SK-N-SH (cell line): ENCODE data around the gene GOLGA8B. TPM values are rescaled to one million over a fixed set of nuclear protein-coding genes. Genes with fewer than 3 reads are reported as not detected.
A peak's percentile ranks its signal among the peaks of the same experiment; 100 is the strongest.
"Not testable (repeated sequence)": the region's sequence is repeated elsewhere in the genome, so short reads cannot be mapped to it uniquely, and the experiment has no call there.

ENCODE experiments used
- CTCF ChIA-PET: fragments of 300-600, 350-600 bp; formaldehyde crosslinking; extraction: SDS; loops from one replicate; lab custom pipeline; 2021; lab: Yijun Ruan, JAX
- POLR2A ChIA-PET: fragments of 350-600 bp; sonication (Branson Sonifier 250); formaldehyde crosslinking; extraction: SDS; loops from one replicate; lab custom pipeline; 2020; ENCODE audit warnings: antibody characterized with exemption, inconsistent platforms; lab: Yijun Ruan, JAX
- DNase-seq: peaks from one replicate; pipeline ENCODE4 v3.0.0; 2012
- H2AFZ ChIP-seq: fragments of 200-600 bp; sonication (generic); 2 replicates; pipeline ENCODE4 v1.8.1; 2016; ENCODE audit warnings: antibody characterized with exemption, mild to moderate bottlenecking, low read depth
- H3F3A ChIP-seq: fragments of 200-600 bp; sonication (generic); replicated peaks from 2 replicates; pipeline ENCODE3; 2016; ENCODE audit warnings: antibody characterized with exemption, mild to moderate bottlenecking; ENCODE audit not compliant: insufficient read depth
- H3K27ac ChIP-seq, 2 experiments: fragments of 200-500 bp in 1 of 2; fragments of 200-600 bp in 1 of 2; sonication (Bioruptor generic) in 1 of 2; sonication (generic), shearing (Covaris generic) in 1 of 2; 2 replicates each; pipeline versions ENCODE4 v1.5.1 to v1.6.1; 2014 to 2016; ENCODE audit warnings: low read depth in 2 of 2, inconsistent platforms in 1 of 2, low read length in 1 of 2, mild to moderate bottlenecking in 1 of 2, mixed read lengths in 1 of 2
- H3K27me3 ChIP-seq: fragments of 200-600 bp; sonication (generic), shearing (Covaris generic); 2 replicates; pipeline ENCODE4 v1.6.1; 2016; ENCODE audit warnings: mixed run types; ENCODE audit not compliant: insufficient read depth
- H3K36me3 ChIP-seq, 2 experiments: fragments of 200-500 bp in 1 of 2; fragments of 200-600 bp in 1 of 2; sonication (Bioruptor generic) in 1 of 2; sonication (generic) in 1 of 2; replicated peaks in 1 of 2; 2 replicates each; pipeline versions ENCODE3 to v1.5.1; 2014 to 2016; ENCODE audit warnings: low read length in 1 of 2, mild to moderate bottlenecking in 1 of 2; ENCODE audit not compliant: insufficient read depth in 2 of 2, control insufficient read depth in 1 of 2
- H3K4me1 ChIP-seq, 2 experiments: fragments of 200-500 bp in 1 of 2; fragments of 200-600 bp in 1 of 2; sonication (Bioruptor generic) in 1 of 2; sonication (generic), shearing (Covaris generic) in 1 of 2; 2 replicates each; pipeline versions ENCODE4 v1.5.1 to v1.6.1; 2014 to 2016; ENCODE audit warnings: low read depth in 1 of 2, low read length in 1 of 2, mixed run types in 1 of 2; ENCODE audit not compliant: insufficient read depth in 2 of 2, control insufficient read depth in 1 of 2
- H3K4me2 ChIP-seq: fragments of 200-600 bp; sonication (generic), shearing (Covaris generic); 2 replicates; pipeline ENCODE4 v1.6.1; 2017; ENCODE audit warnings: mixed run types
- H3K4me3 ChIP-seq, 2 experiments: fragments of 200-500 bp in 1 of 2; fragments of 200-600 bp in 1 of 2; sonication (Bioruptor generic) in 1 of 2; sonication (generic), shearing (Covaris generic) in 1 of 2; 2 replicates each; pipeline versions ENCODE4 v1.5.1 to v1.8.1; 2014 to 2016; ENCODE audit warnings: low read depth in 2 of 2, inconsistent platforms in 1 of 2, low read length in 1 of 2, mild to moderate bottlenecking in 1 of 2, mixed read lengths in 1 of 2, moderate library complexity in 1 of 2
- H3K79me2 ChIP-seq: fragments of 200-600 bp; sonication (generic); 2 replicates; pipeline ENCODE4 v1.8.1; 2017; ENCODE audit warnings: mild to moderate bottlenecking; ENCODE audit not compliant: insufficient read depth
- H3K9ac ChIP-seq: fragments of 200-600 bp; sonication (generic); 2 replicates; pipeline ENCODE4 v1.6.1; 2017; ENCODE audit warnings: mixed run types
- H3K9me2 ChIP-seq: fragments of 200-600 bp; sonication (generic); 2 replicates; pipeline ENCODE4 v1.6.1; 2017; ENCODE audit warnings: mixed run types
- H3K9me3 ChIP-seq: fragments of 200-600 bp; sonication (generic); 2 replicates; pipeline ENCODE4 v1.6.1; 2017; ENCODE audit warnings: mixed run types, mild to moderate bottlenecking, moderate library complexity
- H4K20me1 ChIP-seq: fragments of 200-600 bp; sonication (generic); 2 replicates; pipeline ENCODE4 v1.6.1; 2017; ENCODE audit warnings: mild to moderate bottlenecking, mixed run types; ENCODE audit not compliant: insufficient read depth
- FOSL2 ChIP-seq: IDR thresholded peaks from 2 replicates; pipeline ENCODE4 v1.4.0; 2012; ENCODE audit warnings: low read depth, mild to moderate bottlenecking, moderate library complexity, borderline replicate concordance
- FOXJ3 ChIP-seq: sonication (generic); formaldehyde crosslinking; IDR thresholded peaks from 2 replicates; pipeline ENCODE4 v1.5.1; 2020; ENCODE audit warnings: mild to moderate bottlenecking, missing genetic modification reagents
- GATA2 ChIP-seq: sonication (generic); formaldehyde crosslinking; IDR thresholded peaks from 2 replicates; pipeline ENCODE4 v1.5.0; 2020; ENCODE audit warnings: mild to moderate bottlenecking, missing genetic modification reagents
- NFIC ChIP-seq: IDR thresholded peaks from 2 replicates; pipeline ENCODE4 v1.4.0; 2012; ENCODE audit warnings: borderline replicate concordance
- NRF1 ChIP-seq: IDR thresholded peaks from 2 replicates; pipeline ENCODE4 v1.6.1; 2012; ENCODE audit warnings: low read depth, mild to moderate bottlenecking, low read length
- POLR2AphosphoS5 ChIP-seq: IDR thresholded peaks from 2 replicates; pipeline ENCODE4 v1.6.1; 2012; ENCODE audit warnings: low read depth, low read length
- RAD21 ChIP-seq: IDR thresholded peaks from 2 replicates; pipeline ENCODE4 v1.6.1; 2012; ENCODE audit warnings: mild to moderate bottlenecking, low read length
- RXRA ChIP-seq: IDR thresholded peaks from 2 replicates; pipeline ENCODE4 v1.4.0; 2012; ENCODE audit warnings: low read depth, mild to moderate bottlenecking, borderline replicate concordance
- SMC3 ChIP-seq: IDR thresholded peaks from 2 replicates; pipeline ENCODE4 v1.6.1; 2012; ENCODE audit warnings: low read depth, low read length, improper control_type of control experiment
- TAF1 ChIP-seq: IDR thresholded peaks from 2 replicates; pipeline ENCODE4 v1.6.1; 2012; ENCODE audit warnings: low read depth, mild to moderate bottlenecking, low read length, moderate library complexity, borderline replicate concordance
- WGBS: methylation state at CpG from one replicate; pipeline ENCODE4 v1.1.6; 2017; ENCODE audit warnings: low lambda C conversion rate; 5-methylcytosine and 5-hydroxymethylcytosine counted together
- polyA plus RNA-seq, 3 experiments: library from polyadenylated mRNA; depleted of rRNA; stranded (reverse); fragments of >200 nt; gene quantifications; 2 replicates each; pipeline ENCODE4 v1.2.3, GENCODE V29; 2012
- TF ChIP-seq, protein P1 (sequence below): IDR thresholded peaks from 2 replicates; pipeline ENCODE4 v1.4.0; 2012; ENCODE audit warnings: low read depth, borderline replicate concordance
- TF ChIP-seq, protein P2 (sequence below): fragments of 150-350 bp; IDR thresholded peaks from 2 replicates; pipeline ENCODE4 v1.6.1; 2016; ENCODE audit warnings: mild to moderate bottlenecking, low read depth, low read length
- TF ChIP-seq, protein P3 (sequence below): IDR thresholded peaks from 2 replicates; pipeline ENCODE4 v1.6.1; 2012; ENCODE audit warnings: mild to moderate bottlenecking, low read depth, low read length, moderate library complexity
- TF ChIP-seq, protein P4 (sequence below): IDR thresholded peaks from 2 replicates; pipeline ENCODE4; 2012

Gene GOLGA8B
- polyA plus RNA-seq, 1 of the 3 experiments (the other 2 are of a cell fraction): 96.6 TPM

DNA sequence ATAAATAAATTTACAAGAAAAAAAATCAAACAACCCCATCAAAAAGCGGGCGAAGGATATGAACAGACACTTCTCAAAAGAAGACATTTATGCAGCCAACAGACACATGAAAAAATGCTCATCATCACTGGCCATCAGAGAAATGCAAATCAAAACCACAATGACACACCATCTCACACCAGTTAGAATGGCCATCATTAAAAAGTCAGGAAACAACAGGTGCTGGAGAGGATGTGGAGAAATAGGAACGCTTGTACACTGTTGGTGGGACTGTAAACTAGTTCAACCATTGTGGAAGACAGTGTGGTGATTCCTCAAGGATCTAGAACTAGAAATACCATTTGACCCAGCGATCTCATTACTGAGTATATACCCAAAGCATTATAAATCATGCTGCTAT is 2.5 kb upstream of the GOLGA8B start:
- peaks cover 0 to 17% of the 10 kb centered on the region in 2 experiments; a peak in 1 of 4 replicates for H3K4me1 ChIP-seq
- DNase-seq, H3K9me2 ChIP-seq, POLR2A ChIA-PET, H3K9ac ChIP-seq, H4K20me1 ChIP-seq, H3K27me3 ChIP-seq, H3K4me3 ChIP-seq, H3K4me2 ChIP-seq, H3K9me3 ChIP-seq, H3K27ac ChIP-seq, CTCF ChIA-PET, H2AFZ ChIP-seq, H3K36me3 ChIP-seq: not testable (repeated sequence)
- H3K79me2 ChIP-seq: peaks cover 17% of the 10 kb centered on the region
- peaks cover 15% of the 10 kb centered on the region for H3F3A ChIP-seq
- WGBS: 97% methylated on average over 4 of the region's 4 CpGs

DNA sequence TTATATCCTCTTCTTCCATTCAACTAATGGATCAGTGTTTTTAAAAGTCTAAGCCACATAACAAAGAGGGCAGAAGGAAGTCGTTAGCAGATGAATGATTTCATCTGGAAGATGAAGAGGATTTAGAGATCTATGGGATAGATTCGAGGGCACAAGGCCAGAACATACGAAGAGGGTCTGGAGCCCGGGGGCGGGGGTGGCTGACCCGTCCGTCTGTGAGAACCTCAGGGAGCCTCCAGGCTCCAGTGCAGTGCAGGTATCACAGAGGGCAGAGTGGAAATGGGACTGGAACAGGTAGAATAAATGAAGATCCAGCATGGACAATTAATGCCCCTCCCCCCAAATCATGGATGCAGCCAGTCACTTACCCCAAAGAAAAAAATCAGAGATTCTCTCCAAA is 1.5 kb upstream of the GOLGA8B start:
- Histone ChIP-seq H3K36me3 (no peaks in the 10 kb centered on the region), H3K79me2 (peaks cover 17% of the 10 kb centered on the region), H3K4me2 (no peak overlapping the region), H3K9me3 (no peaks in the 10 kb centered on the region), H2AFZ (no peak overlapping the region), H3K9ac (no peak overlapping the region), H3K27ac (no peak overlapping the region), H3K9me2 (no peaks in the 10 kb centered on the region), H3F3A (peaks cover 15% of the 10 kb centered on the region), H3K4me1 (peaks cover 0 to 21% of the 10 kb centered on the region in 2 experiments; a peak in 1 of 4 replicates), H3K27me3 (no peaks in the 10 kb centered on the region), H3K4me3 (no peak overlapping the region), H4K20me1 (no peaks in the 10 kb centered on the region)
- no peak for DNase-seq
- 90% methylated on average over 7 of the region's 7 CpGs for whole genome bisulfite sequencing
- CTCF ChIA-PET: interaction anchor here (2.1 kb wide), 1 partner anchor 217 kb away, joined by 7 read pairs; the partner anchor contains the start of gene LPCAT4
- POLR2A ChIA-PET: no interaction called here
- TF ChIP-seq NFIC (no peak), POLR2AphosphoS5 (no peak), NRF1 (no peak)
- TF ChIP-seq, protein P1, sequence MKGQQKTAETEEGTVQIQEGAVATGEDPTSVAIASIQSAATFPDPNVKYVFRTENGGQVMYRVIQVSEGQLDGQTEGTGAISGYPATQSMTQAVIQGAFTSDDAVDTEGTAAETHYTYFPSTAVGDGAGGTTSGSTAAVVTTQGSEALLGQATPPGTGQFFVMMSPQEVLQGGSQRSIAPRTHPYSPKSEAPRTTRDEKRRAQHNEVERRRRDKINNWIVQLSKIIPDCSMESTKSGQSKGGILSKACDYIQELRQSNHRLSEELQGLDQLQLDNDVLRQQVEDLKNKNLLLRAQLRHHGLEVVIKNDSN: no peak

DNA sequence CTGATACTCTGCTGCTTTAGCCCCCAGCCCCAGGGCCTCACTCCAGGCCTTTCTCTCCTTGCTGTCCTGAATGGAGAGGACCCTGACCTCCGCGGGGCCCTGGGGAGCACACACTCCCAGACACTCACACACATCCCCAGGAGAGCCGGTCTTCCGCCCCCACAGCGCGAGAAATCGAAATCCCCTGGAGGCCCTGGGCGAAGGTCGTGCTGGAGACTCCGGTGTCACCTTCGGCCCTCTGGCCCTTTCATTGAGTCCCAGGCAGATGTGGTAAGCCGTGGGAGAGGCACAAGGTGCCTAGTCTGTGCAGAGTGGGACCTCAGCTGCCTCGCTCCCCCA is 848 bp upstream of the GOLGA8B start:
- POLR2A ChIA-PET: interaction anchor here (0.5 to 1.6 kb wide), 2 partner anchors 217 to 359 kb away, joined by 3 read pairs; partner anchors contain the start of gene LPCAT4
- H3K9ac ChIP-seq: peak overlapping the region; percentile 76
- TF ChIP-seq RAD21 (no peak), SMC3 (no peak), GATA2 (CRISPR knock-in tag) (no peak), RXRA (no peak), FOXJ3 (CRISPR knock-in tag) (no peak), TAF1 (no peak), NFIC (no peak), FOSL2 (no peak)
- TF ChIP-seq, protein P2, sequence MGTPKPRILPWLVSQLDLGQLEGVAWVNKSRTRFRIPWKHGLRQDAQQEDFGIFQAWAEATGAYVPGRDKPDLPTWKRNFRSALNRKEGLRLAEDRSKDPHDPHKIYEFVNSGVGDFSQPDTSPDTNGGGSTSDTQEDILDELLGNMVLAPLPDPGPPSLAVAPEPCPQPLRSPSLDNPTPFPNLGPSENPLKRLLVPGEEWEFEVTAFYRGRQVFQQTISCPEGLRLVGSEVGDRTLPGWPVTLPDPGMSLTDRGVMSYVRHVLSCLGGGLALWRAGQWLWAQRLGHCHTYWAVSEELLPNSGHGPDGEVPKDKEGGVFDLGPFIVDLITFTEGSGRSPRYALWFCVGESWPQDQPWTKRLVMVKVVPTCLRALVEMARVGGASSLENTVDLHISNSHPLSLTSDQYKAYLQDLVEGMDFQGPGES: no peak
- TF ChIP-seq, protein P3, sequence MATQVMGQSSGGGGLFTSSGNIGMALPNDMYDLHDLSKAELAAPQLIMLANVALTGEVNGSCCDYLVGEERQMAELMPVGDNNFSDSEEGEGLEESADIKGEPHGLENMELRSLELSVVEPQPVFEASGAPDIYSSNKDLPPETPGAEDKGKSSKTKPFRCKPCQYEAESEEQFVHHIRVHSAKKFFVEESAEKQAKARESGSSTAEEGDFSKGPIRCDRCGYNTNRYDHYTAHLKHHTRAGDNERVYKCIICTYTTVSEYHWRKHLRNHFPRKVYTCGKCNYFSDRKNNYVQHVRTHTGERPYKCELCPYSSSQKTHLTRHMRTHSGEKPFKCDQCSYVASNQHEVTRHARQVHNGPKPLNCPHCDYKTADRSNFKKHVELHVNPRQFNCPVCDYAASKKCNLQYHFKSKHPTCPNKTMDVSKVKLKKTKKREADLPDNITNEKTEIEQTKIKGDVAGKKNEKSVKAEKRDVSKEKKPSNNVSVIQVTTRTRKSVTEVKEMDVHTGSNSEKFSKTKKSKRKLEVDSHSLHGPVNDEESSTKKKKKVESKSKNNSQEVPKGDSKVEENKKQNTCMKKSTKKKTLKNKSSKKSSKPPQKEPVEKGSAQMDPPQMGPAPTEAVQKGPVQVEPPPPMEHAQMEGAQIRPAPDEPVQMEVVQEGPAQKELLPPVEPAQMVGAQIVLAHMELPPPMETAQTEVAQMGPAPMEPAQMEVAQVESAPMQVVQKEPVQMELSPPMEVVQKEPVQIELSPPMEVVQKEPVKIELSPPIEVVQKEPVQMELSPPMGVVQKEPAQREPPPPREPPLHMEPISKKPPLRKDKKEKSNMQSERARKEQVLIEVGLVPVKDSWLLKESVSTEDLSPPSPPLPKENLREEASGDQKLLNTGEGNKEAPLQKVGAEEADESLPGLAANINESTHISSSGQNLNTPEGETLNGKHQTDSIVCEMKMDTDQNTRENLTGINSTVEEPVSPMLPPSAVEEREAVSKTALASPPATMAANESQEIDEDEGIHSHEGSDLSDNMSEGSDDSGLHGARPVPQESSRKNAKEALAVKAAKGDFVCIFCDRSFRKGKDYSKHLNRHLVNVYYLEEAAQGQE: no peak
- TF ChIP-seq, protein P1: no peak
- TF ChIP-seq, protein P4, sequence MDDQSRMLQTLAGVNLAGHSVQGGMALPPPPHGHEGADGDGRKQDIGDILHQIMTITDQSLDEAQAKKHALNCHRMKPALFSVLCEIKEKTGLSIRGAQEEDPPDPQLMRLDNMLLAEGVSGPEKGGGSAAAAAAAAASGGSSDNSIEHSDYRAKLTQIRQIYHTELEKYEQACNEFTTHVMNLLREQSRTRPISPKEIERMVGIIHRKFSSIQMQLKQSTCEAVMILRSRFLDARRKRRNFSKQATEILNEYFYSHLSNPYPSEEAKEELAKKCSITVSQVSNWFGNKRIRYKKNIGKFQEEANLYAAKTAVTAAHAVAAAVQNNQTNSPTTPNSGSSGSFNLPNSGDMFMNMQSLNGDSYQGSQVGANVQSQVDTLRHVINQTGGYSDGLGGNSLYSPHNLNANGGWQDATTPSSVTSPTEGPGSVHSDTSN: no peak

More for the DNA sequence above, 848 bp upstream of the GOLGA8B start:
- H3K4me3 ChIP-seq: peak overlapping the region; percentile 82 to 88
- H3K9me2 ChIP-seq: no peaks in the 10 kb centered on the region
- no peaks in the 10 kb centered on the region for H3K9me3 ChIP-seq
- H3K27me3 ChIP-seq: no peaks in the 10 kb centered on the region
- H3K27ac ChIP-seq: no peak overlapping the region
- peaks cover 21% of the 10 kb centered on the region for H3K79me2 ChIP-seq
- peak overlapping the region; percentile 95 for H3K4me2 ChIP-seq
- no peak for DNase-seq
- H2AFZ ChIP-seq: peak overlapping the region; percentile 88; the same call in 1 of the 2 replicates
- 89% methylated on average over 13 of the region's 13 CpGs for WGBS
- H3K36me3 ChIP-seq: no peaks in the 10 kb centered on the region
- CTCF ChIA-PET: interaction anchor here (0.9 to 2.1 kb wide), 2 partner anchors 217 to 518 kb away, joined by 3 to 7 read pairs; partner anchors contain the start of gene LPCAT4
- 0 out of 2 replicates have a peak, but pooled peaks cover 5% of the 10 kb centered on the region for H4K20me1 ChIP-seq
- peaks cover 0 to 21% of the 10 kb centered on the region in 2 experiments; a peak in 1 of 4 replicates for H3K4me1 ChIP-seq
- peaks cover 15% of the 10 kb centered on the region for H3F3A ChIP-seq
